HG02571 (cell line): Measurements from ENCODE around the gene REC114.
"Not testable (repeated sequence)": the region's sequence is repeated elsewhere in the genome, so short reads cannot be mapped to it uniquely, and the experiment has no call there.

Experiments
- ATAC-seq: cut with Tn5 transposase; IDR thresholded peaks from one replicate; pipeline ENCODE4 v1.9.1; 2021; ENCODE audit warnings: mild to moderate bottlenecking, moderate library complexity; ENCODE audit not compliant: unreplicated experiment

The REC114 gene

GRCh38 chr15:73454096-73454495, 11.1 kb downstream of the REC114 start:
- no peak for ATAC-seq

DNA sequence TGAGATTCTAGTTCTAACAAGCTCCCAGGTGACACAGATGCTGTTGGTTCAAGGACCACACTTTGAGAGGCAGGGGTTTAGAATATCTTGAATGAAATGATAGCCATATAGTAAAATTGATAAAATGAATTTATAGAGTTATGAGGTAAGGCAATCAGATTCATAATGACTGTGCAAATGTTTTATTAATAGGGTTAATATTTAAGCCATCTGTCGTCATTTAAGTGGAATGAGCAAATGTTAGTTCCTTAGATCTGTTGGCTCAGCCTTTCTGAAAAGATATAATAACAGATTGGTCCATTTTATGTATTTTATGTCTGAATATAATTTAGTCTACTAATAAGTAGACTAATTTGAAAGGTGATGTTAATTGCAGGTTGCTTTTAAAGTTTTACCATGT, 12.9 kb downstream of the REC114 start:
- ATAC-seq, result no peak

GRCh38 chr15:73457334-73457733, 14.4 kb downstream of the REC114 start:
- no peak for ATAC-seq

- ATAC-seq, result no peak
These were observed 17.7 kb downstream of the REC114 start for GRCh38 chr15:73460662-73461061.

DNA sequence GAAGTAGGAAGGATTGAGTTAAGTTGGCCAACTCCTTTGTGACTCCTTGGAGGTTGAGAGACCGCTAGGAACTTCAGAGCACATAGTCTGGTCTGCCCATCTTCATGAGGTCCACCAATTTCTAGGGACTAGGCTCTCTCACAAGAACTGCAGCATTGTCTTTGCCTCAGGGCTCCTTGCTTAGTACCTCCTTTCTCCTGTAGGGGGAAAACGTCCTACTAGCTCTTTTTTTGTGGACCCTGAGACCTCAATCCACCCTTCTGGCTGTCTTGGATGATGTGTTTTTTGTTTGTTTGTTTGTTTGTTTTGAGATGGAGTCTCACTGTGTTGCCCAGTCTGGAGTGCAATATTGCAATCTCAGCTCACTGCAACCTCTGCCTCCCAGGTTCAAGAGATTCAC, 21.6 kb downstream of the REC114 start:
- no peak for ATAC-seq

DNA sequence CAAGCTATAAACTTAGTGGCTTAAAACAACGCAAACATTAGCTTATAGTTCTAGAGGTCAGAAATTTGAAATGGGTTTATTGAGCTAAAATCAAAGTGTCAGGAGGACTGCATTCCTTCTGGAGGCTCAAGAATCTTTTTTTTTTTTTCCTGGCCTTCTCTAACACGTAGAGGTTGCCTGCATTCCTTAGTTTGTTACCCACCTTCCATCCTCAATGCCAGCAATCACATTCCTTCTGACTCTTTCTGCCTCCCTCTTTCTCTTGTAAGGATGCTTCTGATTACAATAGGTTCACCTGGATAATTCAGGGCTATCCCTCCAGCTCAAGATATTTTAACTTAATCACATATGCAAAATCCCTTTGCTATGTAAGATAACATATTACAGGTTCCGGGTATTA, 24.8 kb downstream of the REC114 start:
- no peak for ATAC-seq

DNA sequence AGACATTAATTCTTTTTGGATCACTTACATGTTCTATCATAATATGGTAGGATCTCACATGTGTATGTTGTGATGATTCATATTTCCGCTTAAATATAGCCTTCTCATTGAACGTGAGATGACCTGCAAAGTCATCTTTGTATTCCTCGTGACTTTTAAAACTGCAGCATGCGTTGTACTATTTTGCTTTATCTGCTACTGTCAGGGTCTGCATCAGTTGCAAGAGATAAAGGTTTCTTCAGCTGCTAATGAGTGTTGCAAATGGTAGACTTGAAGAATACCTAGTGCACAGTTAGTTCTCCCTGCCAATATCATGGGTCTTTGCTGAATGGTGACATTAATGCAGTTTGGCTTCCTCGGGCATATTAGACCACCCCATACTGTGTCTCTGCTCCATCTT, 31.8 kb downstream of the REC114 start:
- no peak for ATAC-seq

- ATAC-seq, result no peak
These were observed 33.8 kb downstream of the REC114 start for GRCh38 chr15:73476704-73477216.

- ATAC-seq, result no peak
These were observed 37.1 kb downstream of the REC114 start for GRCh38 chr15:73480050-73480449.

DNA sequence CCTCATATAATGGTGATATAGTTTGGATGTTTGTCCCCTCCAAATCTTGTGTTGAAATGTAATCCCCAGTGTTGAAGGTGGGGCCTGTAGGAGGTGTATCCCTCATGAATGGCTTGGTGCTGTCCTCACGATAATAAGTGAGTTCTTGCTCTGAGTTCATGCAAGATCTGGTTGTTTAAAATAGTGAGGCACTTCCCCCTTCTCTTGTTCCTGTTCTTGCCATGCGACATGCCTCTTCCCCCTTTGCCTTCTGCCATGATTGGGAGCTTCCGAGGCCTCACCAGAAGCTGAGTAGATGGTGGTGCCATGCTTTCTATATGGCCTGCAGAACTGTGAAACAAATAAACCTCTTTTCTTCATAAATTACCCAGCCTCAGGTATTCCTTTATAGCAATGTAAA, 39.2 kb downstream of the REC114 start:
- ATAC-seq, result no peak

- no peak for ATAC-seq
These were observed 40.1 kb downstream of the REC114 start for GRCh38 chr15:73483053-73483452.

GRCh38 chr15:73485372-73485771, 42.4 kb downstream of the REC114 start:
- ATAC-seq, result no peak

GRCh38 chr15:73485885-73486284, 42.9 kb downstream of the REC114 start:
- ATAC-seq, result not testable (repeated sequence)

GRCh38 chr15:73488698-73489097, 45.7 kb downstream of the REC114 start:
- ATAC-seq, result no peak

- ATAC-seq, result no peak
These were observed 51.0 kb downstream of the REC114 start for GRCh38 chr15:73493922-73494321.

DNA sequence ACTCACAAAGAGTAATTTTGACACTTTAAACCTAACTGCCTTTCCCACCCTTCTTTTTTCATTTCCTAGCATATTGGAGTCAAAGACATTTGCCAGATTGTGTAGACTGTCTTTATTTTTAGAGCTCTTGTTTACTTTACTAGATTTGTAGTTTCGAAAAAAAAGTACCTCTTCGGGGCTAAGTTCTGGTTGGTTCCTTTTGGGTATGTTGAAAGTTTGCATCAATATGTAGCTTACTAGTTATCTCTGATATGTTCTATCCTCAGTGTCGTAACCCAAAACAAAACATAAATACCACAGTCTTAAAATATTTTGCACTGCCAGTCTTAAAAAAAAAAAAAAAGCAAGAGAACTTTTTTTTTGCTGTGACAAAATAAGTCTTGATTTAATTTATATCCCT, 52.2 kb downstream of the REC114 start:
- ATAC-seq, result no peak

GRCh38 chr15:73500696-73501095, 57.7 kb downstream of the REC114 start:
- ATAC-seq, result no peak

- ATAC-seq, result no peak
These were observed 61.9 kb downstream of the REC114 start for GRCh38 chr15:73504885-73505284.

DNA sequence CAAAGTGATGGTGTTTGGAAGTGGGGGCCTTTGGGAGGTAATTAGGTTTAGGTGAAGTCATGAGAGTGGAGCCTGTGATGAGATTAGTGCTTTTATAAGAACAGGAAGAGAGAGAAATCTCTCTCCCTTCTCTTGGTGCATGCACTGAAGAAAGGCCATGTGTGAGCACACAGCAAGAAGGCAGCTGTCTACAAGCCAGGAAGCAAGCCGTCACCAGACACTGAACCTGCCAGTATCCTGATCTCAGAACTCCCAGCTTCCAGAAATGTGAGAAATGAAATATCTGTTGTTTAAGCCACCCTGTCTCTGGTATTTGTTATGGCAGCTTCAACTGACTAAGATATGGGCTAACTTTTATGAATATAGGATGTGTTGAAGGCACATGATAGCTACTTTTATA, 72.6 kb downstream of the REC114 start:
- ATAC-seq, result no peak

DNA sequence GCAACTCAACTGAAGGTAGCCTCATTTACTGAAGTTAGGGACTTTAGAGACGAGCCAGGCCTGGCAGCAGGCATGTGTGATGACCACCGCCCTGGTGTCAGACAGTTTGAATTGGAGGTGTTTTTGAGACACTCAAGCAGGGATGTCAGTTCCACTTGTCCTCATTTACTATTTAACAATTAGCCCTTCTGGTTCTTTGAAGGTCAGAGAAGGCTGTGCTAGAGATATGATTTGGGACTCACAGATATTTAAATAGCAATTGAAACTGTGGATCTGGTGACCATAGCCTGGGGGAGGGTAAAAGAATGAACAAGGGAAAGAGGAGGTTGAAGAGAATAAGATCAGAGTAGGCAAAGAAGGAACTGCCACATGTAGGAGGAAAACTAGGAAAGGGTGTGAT, 74.6 kb downstream of the REC114 start:
- no peak for ATAC-seq

- ATAC-seq, result no peak
These were observed 75.4 kb downstream of the REC114 start for GRCh38 chr15:73518180-73518862.

DNA sequence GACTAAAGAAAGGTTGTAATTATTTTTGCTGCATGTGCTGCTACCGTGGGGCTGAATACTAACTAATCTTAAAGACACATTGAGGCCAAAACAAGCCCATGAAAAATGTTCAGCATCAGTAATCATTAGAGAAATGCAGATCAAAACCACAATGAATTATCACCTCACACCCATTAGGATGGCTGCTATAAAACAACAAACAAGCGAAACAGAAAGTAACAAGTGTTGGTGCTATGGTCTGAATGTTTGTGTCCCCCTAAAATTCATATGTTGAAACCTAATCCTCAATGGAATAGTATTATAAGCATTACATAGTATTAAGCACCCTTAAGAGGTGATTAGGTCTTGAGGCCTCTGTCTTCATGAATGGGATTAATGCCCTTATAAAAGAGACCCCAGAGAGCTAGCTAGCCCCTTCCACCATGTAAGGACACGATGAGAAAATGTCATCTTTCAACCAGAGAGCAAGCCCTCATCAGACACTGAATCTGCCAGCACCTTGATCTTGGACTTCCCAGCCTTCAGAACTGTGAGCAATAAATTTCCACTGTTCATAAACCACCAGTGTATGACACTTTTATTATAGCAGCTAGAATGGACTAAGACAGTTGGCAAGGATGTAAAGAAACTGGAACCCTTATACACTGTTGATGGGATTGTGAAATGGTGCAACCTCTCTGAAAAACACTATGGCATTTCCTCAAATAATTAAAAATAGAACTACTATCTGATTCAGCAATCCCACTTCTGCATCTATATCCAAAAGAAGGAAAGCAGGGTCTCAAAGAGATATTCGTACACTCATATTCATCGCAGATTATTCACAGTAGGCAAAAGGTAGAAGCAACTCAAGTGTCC, 76.1 kb downstream of the REC114 start:
- no peak for ATAC-seq
